ENCODE results near the gene PCNP.

DNA sequence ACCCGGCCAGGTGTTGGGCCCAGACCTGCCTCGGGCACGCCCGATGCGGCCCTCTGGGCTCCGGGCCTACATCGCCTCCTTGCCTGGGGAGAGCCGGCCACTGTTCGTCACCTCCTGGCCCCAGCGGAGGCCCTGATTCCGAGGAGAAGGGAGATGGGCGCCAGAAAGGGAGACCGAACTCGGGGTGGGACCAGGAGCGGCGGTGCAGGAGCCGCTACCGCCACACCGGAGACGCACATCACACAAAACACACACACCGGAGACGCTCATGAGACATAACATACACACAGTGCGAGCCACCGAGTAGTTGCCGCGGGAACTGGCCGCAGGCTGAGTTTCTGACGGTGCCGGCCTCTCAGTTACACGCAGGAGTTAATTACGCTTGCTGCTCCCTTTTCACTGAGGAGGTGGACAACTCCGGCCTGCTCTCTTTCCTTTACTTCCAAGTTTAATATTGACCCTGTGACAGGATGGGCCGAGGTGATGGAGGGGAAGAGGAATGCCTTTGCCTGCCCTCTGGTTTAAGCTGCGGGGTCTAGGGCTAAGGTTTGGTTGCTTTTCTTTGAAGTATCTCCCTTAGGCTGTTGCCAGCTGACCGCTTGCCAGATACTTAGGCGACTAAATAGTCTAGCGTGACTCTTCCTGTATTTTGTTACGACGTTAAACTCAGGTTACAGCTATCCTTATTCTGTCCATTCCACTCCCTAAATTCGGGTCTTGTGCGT, 570 bp downstream of the PCNP start:
- TF ChIP-seq ZNF311 (tag by site-specific recombination; IDR thresholded peaks at IDR 0.05; ENCODE audit: borderline replicate concordance) (no peak), YY1 (tag by site-specific recombination; IDR thresholded peaks at IDR 0.05) (no peak; the same call in 1 of the 2 replicates), EGR2 (tag by site-specific recombination; IDR thresholded peaks at IDR 0.05; ENCODE audit: low read depth) (no peak), CTCF (tag by site-specific recombination; IDR thresholded peaks at IDR 0.05) (no peak), TSHZ1 (tag by site-specific recombination; IDR thresholded peaks at IDR 0.05; ENCODE audit: borderline replicate concordance) (no peak), PRDM6 (tag by site-specific recombination; IDR thresholded peaks at IDR 0.05) (no peak)
